B cell (primary cell): ENCODE data around the gene CALR.

ENCODE experiments used
- CTCF ChIP-seq: fragments of 200-600 bp; IDR thresholded peaks from one replicate; pipeline ENCODE4 v1.8.0; 2022; ENCODE audit warnings: antibody characterized with exemption, mild to moderate bottlenecking
- EZH2 ChIP-seq: IDR thresholded peaks from 2 replicates; pipeline ENCODE4 v1.6.1; 2012; ENCODE audit warnings: borderline replicate concordance, low read depth, mild to moderate bottlenecking, moderate library complexity, low read length; ENCODE audit not compliant: insufficient read depth, poor library complexity, severe bottlenecking

GRCh38 chr19:12987781-12988180, 49.4 kb downstream of the CALR start:
- TF ChIP-seq EZH2, result no peak
- TF ChIP-seq CTCF, result no peak
